Right cardiac atrium (tissue), 5 donors: ENCODE data around the gene NELFA. TPM values are rescaled to one million over a fixed set of nuclear protein-coding genes. Genes with fewer than 3 reads are reported as not detected.
A peak's percentile ranks its signal among the peaks of the same experiment; 100 is the strongest.
"Not testable (repeated sequence)": the region's sequence is repeated elsewhere in the genome, so short reads cannot be mapped to it uniquely, and the experiment has no call there.

Experiments
- ATAC-seq, 2 donors: fragments of 200-7000 bp; cut with Tn5 transposase; one replicate each; pipeline versions ENCODE4 v1.8.0 to v1.9.1; 2020; ENCODE audit warnings: moderate library complexity in 2 of 2, mild to moderate bottlenecking in 1 of 2
- DNase-seq, 3 donors: peaks; one replicate each; pipeline ENCODE4 v3.0.0-alpha.2; 2020
- H3K27ac ChIP-seq: one replicate; pipeline ENCODE4 v1.5.1; 2013; ENCODE audit warnings: mild to moderate bottlenecking, low read length, control low read depth, moderate library complexity
- H3K27me3 ChIP-seq: one replicate; pipeline ENCODE4 v1.6.1; 2013; ENCODE audit not compliant: control insufficient read depth, insufficient read depth
- H3K4me1 ChIP-seq: one replicate; pipeline ENCODE4 v1.6.1; 2013; ENCODE audit warnings: low read length; ENCODE audit not compliant: control insufficient read depth, insufficient read depth
- H3K4me3 ChIP-seq: one replicate; pipeline ENCODE4 v1.5.1; 2013; ENCODE audit warnings: low read length, control low read depth
- H3K9me3 ChIP-seq: one replicate; pipeline ENCODE4 v1.6.1; 2013; ENCODE audit warnings: low read length; ENCODE audit not compliant: control insufficient read depth
- WGBS: extraction: QIAGEN DNeasy Blood & Tissue Kit; methylation state at CpG from one replicate; pipeline ENCODE4 v1.1.7; 2013; 5-methylcytosine and 5-hydroxymethylcytosine counted together
- intact Hi-C, 4 donors: fragments of 100-400 bp; cut with DNase I; formaldehyde crosslinking; loops; one replicate each; pipeline versions ENCODE4 v1.11.0 to v1.14.0; 2022 to 2023
- polyA plus RNA-seq: library from polyadenylated mRNA; stranded (reverse); fragments of 200-250 nt; gene quantifications from one replicate; pipeline ENCODE4 v1.2.3, GENCODE V29; 2013
- total RNA-seq, 4 donors: library from RNA; stranded (reverse); fragmentation: NEBNext Ultra II Directional; extraction: Animal tissue kit (Norgen Biotek cat#: 25700); gene quantifications; one replicate each; pipeline ENCODE4 v1.2.1, GENCODE V29; 2021
- donor health status: healthy with polysubstance abuse.
- donor health status: DM: no; HTN: yes; CAD: no.
- donor health status: DM: no; HTN: no; CAD: no.
- donor health status: DM: no; HTN: yes; CAD: no; lungs with severe emphysema.
- donor health status: DM: yes; HTN: yes; CAD: no.

The NELFA gene
- total and polyA plus RNA-seq, 5 donors, result 11.2 to 14.9 (median 12.6) TPM

DNA sequence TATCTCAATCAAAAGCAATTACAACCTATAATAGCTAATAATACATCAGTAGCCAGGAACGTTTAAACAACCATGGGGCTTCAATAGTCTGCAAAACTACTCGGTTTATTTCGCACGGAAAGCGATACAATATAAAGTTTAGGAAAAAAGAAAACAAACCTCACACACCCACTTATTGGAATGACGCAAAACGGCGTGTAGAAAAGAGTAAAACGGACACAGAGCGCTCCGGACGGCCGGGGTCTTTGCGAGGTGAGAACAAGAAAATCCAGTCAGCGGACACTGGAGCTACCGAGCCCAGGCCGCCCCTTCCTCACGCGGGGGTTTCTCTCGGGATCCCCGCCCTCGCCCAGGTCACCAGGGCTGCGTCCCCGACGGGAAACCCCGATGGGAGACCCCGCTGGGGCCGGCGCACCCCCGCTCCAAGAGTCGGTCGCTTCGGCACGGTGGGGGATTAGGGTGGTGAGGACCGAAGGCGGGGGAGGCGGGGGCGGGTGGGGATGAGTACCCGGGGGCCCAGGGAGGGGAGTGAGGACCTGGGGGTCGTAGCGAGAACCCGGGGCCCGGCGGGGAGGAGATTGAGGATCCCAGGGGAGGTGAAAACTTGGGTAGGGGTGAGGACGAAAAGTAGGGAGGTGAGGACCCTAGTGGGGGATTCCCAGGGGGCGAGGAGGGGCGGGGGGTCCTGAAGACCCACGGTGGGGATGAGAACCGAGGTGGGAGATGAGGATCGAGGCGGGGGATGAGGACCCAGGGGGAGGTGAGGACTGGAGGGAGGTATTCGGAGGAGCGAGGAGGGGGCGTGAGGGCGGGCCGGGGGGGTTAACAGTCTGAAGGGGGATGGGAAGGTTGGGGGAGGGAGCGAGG is 737 bp downstream of the NELFA start:
- DNase-seq, result peak in 1 of 3 donors; percentile 57
- intact Hi-C loops, result no loop called here
- peak overlapping the region; percentile 44 for H3K4me3 ChIP-seq

DNA sequence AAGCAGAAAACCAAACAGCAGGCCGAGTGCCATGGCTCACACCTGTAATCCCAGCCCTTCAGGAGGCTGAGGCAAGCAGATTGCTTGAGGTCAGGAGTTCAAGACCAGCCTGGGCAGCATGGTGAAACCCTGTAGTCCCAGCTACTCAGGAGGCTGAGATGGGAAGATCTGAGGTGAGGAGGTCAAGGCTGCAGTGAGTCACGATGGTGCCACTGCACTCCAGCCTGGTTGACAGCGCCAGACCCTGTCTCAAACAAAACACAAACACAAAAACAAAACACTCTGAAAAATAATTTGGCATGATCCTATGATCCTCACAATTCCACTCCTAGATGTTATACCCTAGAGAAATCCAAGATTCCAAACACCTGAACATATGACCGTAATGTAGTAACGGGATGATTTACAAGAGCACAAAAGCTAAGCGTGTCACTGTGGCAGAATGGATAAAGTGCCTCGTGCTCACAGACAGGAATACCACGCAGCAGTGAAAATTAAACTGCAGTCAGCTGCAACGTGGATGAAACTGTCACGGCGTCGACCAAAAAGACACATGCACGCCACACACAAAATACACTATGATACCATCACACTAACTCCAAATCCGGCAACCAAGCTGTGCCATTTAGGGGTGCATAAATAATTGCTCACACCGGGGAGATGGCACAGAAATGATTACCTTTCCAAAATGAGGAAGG is 1.7 kb downstream of the NELFA start:
- 87% methylated on average over 15 of the region's 15 CpGs for WGBS
- peaks cover 8% of the 10 kb centered on the region for H3K4me1 ChIP-seq
- intact Hi-C loops, result no loop called here
- no peaks in the 10 kb centered on the region for H3K27me3 ChIP-seq
- ATAC-seq (no peak), DNase-seq (no peak)
- H3K27ac ChIP-seq, result no peak overlapping the region
- H3K9me3 ChIP-seq, result no peaks in the 10 kb centered on the region
- H3K4me3 ChIP-seq, result peak overlapping the region; percentile 44

More for the DNA sequence above, 737 bp downstream of the NELFA start:
- ATAC-seq, result no peak
- H3K27ac ChIP-seq, result no peak overlapping the region
- H3K27me3 ChIP-seq, result no peaks in the 10 kb centered on the region
- WGBS, result under 1% methylated on average over 57 of the region's 57 CpGs
- H3K9me3 ChIP-seq, result no peaks in the 10 kb centered on the region
- peaks cover 8% of the 10 kb centered on the region for H3K4me1 ChIP-seq

DNA sequence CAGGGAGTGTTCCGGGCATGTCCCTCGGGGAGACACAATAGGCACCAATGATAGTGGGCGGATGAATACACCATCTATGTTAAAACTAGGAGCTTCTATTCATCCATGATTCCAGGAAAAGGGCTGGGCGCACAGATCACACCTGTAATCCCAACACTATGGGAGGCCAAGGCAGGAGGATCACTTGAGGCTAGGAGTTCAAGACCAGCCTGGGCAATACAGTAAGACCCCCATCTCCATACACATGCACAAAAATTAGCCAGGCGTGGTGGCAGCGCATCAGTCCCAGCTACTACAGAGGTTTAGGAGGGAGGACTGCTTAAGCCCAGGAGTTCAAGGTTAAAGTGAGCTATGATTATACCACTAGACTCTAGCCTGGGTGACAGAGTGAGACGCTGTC is 2.4 kb downstream of the NELFA start:
- intact Hi-C loops, result no loop called here
- no peak overlapping the region for H3K4me3 ChIP-seq
- no peaks in the 10 kb centered on the region for H3K27me3 ChIP-seq
- H3K9me3 ChIP-seq, result no peaks in the 10 kb centered on the region
- H3K4me1 ChIP-seq, result peaks cover 8% of the 10 kb centered on the region
- ATAC-seq (no peak), DNase-seq (no peak)
- 91% methylated on average over 7 of the region's 7 CpGs for WGBS
- H3K27ac ChIP-seq, result no peak overlapping the region

DNA sequence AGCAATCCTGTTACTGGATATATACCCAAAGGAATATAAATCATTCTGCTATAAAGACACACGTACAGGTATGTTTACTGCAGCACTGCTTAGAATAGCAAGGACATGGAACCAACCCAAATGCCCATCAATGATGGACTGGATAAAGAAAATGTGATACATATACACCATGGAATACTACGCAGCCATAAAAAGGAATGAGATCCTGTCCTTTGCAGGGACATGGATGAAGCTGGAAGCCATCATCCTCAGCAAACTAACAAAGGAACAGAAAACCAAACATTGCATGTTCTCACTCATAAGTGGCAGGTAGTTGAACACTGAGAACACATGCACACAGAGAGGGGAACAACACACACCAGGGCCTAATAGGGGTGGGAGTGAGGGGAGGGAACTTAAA is 5.4 kb downstream of the NELFA start:
- H3K4me1 ChIP-seq, H3K27ac ChIP-seq, intact Hi-C loops, DNase-seq, H3K4me3 ChIP-seq, ATAC-seq, H3K27me3 ChIP-seq, H3K9me3 ChIP-seq: not testable (repeated sequence)
- 98% methylated on average over 2 of the region's 2 CpGs for WGBS

DNA sequence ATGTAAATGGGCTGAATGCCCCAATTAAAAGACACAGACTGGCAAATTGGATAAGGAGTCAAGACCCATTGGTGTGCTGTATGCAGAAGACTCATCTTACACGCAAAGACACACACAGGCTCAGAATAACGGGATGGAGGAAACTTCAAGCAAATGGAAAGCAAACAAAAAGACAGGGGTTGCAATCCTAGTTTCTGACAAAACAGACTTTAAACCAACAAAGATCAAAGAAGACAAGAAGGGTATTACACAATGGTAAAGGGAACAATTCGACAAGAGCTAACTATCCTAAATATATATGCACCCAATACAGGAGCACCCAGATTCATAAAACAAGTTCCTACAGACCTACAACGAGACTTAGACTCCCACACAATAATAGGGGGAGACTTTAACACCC is 9.5 kb downstream of the NELFA start:
- 98% methylated on average over 4 of the region's 4 CpGs for WGBS
- H3K4me1 ChIP-seq, ATAC-seq, intact Hi-C loops, H3K27me3 ChIP-seq, H3K9me3 ChIP-seq, DNase-seq, H3K27ac ChIP-seq, H3K4me3 ChIP-seq: not testable (repeated sequence)

DNA sequence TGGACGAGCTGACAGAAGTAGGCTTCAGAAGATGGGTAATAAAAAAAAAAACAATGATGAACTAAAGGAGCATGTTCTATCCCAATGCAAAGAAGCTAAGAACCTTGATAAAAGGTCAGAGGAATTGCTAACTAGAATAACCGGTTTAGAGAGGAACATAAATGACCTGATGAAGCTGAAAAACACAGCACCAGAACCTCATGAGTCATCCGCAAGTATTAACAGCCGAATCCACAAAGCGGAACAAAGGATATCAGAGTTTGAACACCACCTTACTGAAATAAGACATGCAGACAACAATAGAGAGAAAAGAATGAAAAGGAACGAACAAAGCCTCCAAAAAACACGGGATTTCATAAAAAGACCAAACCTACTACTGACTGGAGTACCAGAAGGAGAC is 10.5 kb downstream of the NELFA start:
- intact Hi-C loops, result no loop called here
- H3K27ac ChIP-seq, result no peak overlapping the region
- no peaks in the 10 kb centered on the region for H3K9me3 ChIP-seq
- 97% methylated on average over 7 of the region's 7 CpGs for WGBS
- no peak overlapping the region for H3K4me3 ChIP-seq
- H3K27me3 ChIP-seq, result no peaks in the 10 kb centered on the region
- no peaks in the 10 kb centered on the region for H3K4me1 ChIP-seq
- ATAC-seq (no peak), DNase-seq (no peak)

DNA sequence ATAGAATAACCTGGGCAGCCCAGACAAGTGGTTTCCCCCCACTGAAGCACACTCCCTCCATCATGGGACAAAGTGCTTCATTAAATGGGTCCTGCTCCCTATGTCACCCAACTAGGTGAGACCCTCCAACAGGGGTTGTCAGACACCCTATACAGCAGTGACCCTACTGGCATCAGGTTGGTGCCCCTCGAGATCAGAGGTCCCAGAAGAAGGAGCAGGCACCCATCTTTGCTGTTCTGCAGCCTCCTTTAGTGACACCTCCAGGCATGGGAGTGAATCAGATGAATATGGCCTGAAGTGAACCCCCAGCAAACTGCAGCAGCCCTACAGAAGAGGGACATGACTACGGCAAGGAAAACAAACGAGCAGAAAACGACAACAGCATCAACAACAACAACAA is 11.1 kb downstream of the NELFA start:
- H3K27ac ChIP-seq, result no peak overlapping the region
- ATAC-seq (no peak), DNase-seq (no peak)
- no peaks in the 10 kb centered on the region for H3K27me3 ChIP-seq
- intact Hi-C loops, result no loop called here
- no peak overlapping the region for H3K4me3 ChIP-seq
- no peaks in the 10 kb centered on the region for H3K9me3 ChIP-seq
- H3K4me1 ChIP-seq, result no peaks in the 10 kb centered on the region
- 96% methylated on average over 4 of the region's 4 CpGs for WGBS

DNA sequence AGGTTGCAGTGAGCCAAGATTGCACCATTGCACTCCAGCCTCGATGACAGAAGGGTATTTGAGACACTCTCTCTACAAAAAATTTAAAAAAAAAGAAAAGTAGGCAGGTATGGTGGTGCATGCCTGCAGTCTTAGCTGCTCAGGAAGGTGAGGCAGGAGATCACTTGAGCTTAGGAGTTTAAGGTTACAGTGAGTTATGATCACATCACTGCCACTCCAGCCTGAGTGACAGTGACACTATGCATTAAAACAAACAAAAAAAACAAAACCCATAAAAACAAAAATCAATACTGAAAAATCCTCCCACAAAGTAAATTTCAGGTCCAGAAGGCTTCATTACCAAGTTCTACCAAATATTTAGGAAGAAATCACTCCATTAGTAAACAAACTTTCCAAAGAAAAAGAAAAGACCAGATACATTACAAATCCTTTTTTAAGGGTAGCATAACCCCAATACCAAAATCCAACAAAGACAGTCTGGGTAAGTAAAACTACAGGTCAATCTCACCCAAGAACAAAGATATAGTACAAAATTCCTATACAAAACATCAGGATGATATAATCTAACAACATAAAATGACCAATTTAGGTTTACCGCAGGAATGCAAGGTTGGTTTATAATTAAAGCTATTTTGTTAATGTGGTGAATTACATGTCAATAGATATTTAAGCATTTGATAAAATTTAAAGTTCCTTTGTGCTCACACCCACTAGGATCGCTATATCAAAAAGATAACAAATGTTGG is 11.7 kb downstream of the NELFA start:
- intact Hi-C loops, result no loop called here
- ATAC-seq, result no peak
- Histone ChIP-seq H3K27ac (no peak overlapping the region), H3K4me3 (no peak overlapping the region), H3K27me3 (no peaks in the 10 kb centered on the region), H3K4me1 (no peaks in the 10 kb centered on the region), H3K9me3 (no peaks in the 10 kb centered on the region)
- no peak for DNase-seq
- WGBS, result 87% methylated on average over 3 of the region's 3 CpGs

DNA sequence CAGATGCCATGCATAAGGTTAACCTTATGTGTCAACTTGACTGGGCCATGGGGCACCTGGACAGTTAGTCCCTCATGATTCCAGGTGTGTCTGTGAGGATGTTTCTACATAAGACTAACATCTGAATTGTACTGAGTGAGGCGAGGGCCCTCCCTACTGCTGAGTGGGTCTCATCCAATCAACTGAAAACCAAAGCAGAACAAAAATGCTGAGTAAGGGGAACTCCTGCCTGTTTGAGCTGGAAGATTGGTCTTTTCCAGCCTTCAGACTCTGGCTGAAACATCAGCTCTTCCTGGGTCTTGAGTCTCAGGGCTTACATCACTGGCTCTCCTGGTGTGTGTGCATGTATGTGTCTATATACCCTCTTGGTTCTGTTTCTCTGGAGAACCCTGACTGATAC is 13.8 kb downstream of the NELFA start:
- Histone ChIP-seq H3K9me3 (no peaks in the 10 kb centered on the region), H3K27ac (no peak overlapping the region), H3K27me3 (no peaks in the 10 kb centered on the region), H3K4me1 (no peaks in the 10 kb centered on the region), H3K4me3 (no peak overlapping the region)
- intact Hi-C loops, result no loop called here
- ATAC-seq, result no peak
- DNase-seq, result no peak
- 95% methylated on average over 1 of the region's 1 CpG for WGBS

DNA sequence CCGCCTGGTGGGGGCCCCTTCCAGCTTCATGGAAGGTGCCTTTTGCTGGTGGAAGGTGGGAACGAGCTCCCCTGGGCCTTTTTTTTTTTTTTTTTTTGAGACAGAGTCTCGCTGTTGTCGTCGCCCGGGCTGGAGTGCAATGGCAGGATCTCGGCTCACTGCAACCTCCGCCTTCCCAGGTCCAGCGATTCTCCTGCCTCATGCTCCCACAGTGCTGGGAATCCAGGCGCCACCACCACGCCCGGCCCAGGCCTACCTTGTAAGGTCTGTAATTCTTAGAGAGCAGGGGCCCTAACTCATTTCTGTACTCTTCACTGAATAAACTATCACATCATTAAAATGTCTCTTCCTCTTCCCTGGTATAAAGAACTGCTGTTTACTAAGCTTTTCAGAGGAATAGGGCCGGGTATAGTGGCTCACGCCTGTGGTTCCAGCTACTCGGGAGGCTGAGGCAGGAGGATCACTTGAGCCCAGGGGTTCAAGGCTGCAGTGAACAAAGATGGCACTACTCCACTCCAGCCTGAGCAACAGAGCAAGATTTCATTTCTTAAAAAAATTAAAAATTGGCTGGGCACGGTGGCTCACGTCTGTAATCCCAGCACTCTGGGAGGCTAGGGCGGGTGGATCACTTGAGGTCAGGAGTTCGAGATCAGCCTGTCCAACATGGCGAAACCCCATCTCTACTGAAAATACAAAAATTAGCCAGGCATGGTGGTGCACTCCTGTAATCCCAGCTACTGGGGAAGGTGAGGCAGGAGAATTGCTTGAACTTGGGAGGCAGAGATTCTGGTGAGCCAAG is 14.9 kb downstream of the NELFA start:
- intact Hi-C loops, H3K4me3 ChIP-seq, H3K4me1 ChIP-seq, H3K27ac ChIP-seq, H3K9me3 ChIP-seq, H3K27me3 ChIP-seq, ATAC-seq: not testable (repeated sequence)
- WGBS, result 95% methylated on average over 20 of the region's 20 CpGs
- peak in 1 of 3 donors; percentile 29 for DNase-seq
